T-helper 2 cell (primary cell): ENCODE results near the gene SFXN3.
A peak's percentile ranks its signal among the peaks of the same experiment; 100 is the strongest.

Experiments
- DNase-seq, 5 experiments: peaks; one replicate each; pipeline versions ENCODE4 v3.0.0 to v3.0.0-alpha.2; 2012 to 2022

The SFXN3 gene

DNA sequence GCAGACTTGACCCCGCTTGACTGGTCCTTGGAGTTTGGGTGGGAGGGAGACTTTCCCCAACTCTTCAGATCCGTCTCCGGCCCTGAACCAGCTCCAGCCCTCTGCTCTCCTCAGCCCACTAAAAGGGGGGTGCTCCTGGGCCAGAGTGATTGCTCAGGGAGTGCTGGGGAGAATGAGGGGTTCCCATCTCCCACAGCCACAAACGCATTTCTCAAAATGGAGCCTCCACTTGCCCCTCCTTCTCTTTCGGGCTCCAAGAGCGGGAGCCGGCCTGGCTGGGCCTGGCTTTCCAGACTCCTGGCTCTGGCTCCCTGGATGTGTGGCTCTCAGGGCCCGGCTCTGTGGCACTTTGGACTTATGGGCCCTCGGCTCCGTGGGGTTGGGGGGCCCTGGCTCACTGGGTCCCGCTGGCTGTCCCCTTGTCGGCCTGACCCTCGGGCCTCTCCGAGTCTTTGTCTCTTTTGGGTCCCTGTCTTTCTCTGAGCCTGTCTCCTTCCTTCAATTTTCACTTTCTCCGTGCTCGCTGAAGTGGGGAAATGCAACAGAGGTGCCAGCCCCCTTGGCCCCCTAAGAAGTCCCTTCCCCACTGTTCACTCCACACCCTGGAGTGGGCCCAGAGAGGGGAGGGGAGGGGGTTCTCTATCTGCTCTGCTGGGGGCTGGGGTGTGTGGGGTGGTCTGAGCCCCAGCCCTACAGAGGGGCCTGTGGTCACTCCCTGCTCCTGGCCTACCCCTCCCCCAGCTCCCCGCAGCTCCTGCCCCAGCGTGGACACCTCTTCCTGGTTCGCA, 30.7 kb upstream of the SFXN3 start:
- no peak for DNase-seq

DNA sequence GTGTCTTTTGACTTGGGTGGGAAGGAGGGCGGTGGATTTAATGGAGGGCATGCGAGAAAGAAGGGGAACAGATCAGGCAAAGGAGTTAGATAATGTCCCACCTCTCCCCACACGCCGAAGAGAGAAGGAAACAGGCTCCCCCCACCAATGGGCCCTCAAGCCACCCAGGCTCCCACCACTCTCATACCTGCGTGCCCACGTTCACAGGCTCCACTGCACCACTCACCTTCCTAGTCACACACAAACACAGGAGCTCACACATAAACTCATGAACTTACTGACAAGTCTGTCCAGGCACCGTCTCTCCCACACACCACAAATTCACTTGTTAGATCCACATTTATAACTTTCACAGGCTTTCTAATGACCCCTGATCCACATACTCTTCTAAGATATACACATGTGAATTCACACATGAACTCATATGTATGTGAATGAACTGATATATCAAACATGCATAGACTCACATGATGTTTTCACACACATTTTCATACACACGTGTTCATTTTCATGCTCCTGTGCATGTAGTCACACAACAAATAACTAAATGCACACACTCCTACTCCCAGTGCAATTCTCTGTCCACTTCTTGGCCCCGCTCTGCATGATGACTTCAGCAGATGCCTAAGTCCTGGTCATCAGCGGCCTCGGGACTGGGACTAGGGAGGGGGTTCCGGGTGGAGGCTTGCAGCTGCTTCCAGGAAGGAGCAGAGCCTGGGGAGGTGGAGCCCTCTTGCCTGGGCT, 29.9 kb upstream of the SFXN3 start:
- no peak for DNase-seq

DNA sequence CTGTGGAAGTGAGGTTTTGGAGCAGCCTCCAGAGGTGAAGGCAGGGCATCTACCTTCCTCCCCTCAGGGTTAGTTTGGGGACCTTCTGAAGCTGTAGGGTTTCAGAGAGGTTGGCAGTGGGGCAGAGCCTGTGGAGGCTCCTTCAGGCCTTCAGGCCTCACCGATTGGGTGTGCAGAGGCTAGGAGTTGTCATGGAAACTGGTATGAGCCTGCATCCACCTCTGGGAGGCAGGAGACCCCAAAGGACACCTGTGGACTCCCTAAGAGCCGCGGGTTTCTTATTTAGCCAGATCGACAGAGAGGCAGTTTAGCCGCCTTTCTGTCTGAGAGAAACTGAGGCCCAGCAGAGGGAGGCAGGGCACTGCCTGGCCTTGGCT, 29.4 kb upstream of the SFXN3 start:
- no peak for DNase-seq

DNA sequence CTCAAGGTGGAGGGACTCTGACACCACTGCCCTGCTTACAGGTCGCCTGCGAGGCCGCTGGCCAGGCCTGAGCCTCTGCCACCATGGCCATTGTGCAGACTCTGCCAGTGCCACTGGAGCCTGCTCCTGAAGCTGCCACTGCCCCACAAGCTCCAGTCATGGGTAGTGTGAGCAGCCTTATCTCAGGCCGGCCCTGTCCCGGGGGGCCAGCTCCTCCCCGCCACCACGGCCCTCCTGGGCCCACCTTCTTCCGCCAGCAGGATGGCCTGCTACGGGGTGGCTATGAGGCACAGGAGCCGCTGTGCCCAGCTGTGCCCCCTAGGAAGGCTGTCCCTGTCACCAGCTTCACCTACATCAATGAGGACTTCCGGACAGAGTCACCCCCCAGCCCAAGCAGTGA, 28.6 kb upstream of the SFXN3 start:
- no peak for DNase-seq

DNA sequence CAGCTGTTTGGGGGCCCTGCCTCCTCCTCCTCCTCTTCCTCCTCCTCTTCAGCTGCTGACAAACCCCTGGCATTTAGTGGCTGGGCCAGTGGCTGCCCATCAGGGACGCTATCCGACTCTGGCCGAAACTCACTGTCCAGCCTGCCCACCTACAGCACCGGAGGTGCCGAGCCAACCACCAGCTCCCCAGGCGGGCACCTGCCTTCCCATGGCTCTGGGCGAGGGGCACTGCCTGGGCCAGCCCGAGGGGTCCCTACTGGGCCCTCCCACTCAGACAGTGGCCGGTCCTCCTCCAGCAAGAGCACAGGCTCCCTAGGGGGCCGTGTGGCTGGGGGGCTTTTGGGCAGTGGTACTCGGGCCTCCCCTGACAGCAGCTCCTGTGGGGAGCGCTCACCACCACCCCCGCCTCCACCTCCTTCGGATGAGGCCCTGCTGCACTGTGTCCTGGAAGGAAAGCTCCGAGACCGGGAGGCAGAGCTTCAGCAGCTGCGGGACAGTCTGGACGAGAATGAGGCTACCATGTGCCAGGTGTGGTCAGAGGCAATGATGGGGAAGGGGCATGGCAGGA, 27.3 kb upstream of the SFXN3 start:
- no peak for DNase-seq

DNA sequence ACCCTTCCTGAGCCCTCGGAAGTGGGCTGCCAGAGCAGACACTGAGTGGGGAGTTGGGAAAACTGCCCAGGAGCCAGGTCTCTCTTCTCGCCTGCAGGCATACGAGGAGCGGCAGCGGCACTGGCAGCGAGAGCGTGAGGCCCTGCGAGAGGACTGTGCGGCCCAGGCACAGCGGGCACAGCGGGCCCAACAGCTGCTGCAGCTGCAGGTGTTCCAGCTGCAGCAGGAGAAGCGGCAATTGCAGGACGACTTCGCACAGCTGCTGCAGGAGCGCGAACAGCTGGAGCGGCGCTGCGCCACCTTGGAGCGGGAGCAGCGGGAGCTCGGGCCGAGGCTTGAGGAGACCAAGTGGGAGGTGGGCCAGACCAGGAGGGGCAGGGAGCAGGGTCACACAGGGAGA, 25.7 kb upstream of the SFXN3 start:
- DNase-seq = no peak

DNA sequence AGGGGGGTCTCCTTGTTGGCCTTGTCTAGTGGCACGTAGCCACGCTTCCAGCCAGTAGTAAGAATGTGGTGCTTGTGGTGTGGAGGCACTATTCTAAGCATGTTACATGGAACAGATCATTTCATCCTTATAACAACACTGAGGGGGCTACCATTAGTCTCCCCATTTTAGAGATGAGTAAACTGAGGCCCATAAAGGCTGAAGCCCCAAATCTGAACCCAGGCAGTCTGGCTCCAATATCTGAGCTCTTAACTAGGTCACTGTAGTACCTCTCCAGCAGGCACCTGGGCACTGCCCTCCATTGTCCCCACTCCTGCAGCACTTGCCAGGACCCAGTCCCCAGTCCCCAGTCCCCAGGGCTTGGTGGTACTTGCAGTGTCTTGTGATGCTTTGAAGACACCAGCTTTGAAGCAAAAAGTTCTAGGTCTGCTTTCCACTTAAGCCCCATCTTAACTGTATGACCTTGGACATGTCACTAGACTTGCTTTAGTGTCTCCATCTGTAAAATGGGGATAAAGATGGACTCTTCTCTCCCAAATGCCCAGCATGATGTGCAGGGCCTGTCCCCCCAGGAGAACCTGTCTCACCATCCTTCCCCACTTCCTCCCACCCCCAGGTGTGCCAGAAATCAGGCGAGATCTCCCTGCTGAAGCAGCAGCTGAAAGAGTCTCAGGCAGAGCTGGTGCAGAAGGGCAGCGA, 25.0 kb upstream of the SFXN3 start:
- no peak for DNase-seq

DNA sequence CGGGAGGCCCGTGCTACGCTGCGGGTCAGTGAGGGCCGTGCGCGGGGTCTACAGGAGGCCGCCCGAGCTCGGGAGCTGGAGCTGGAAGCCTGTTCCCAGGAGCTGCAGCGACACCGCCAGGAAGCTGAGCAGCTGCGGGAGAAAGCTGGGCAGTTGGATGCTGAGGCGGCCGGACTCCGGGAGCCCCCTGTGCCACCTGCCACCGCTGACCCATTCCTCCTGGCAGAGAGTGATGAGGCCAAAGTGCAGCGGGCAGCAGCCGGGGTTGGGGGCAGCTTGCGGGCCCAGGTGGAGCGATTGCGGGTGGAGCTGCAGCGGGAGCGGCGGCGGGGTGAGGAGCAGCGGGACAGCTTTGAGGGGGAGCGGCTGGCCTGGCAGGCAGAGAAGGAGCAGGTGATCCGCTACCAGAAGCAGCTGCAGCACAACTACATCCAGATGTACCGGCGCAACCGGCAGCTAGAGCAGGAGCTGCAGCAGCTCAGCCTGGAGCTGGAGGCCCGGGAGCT, 24.4 kb upstream of the SFXN3 start:
- no peak for DNase-seq

DNA sequence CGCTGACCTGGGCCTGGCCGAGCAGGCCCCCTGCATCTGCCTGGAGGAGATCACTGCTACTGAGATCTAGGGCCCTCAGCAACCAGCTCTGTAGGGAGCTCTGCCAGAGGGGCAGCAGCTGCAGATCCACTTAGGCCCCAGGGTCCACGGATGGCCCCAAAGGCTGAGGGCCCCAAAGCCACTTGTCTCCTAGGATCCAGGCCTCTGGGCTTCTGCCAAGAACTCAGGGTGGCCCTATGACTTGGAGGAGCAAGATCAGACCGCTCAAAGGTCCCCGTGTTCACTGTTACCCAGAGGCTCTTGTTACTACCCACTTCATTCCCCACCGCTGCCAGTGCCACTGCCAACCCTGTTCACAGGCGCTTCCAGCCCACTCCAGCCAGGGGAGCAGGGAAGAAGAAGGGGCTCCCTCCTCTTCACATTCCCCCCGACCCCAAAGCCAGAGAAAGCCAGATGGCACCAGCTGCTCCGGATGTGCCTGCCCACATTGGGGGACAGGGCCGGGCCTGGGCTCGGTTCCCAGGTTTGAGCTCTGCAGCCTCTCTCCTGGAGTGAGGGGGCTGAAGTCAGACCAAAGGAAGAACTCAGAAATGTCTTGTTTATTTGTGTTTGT, 23.8 kb upstream of the SFXN3 start:
- no peak for DNase-seq

DNA sequence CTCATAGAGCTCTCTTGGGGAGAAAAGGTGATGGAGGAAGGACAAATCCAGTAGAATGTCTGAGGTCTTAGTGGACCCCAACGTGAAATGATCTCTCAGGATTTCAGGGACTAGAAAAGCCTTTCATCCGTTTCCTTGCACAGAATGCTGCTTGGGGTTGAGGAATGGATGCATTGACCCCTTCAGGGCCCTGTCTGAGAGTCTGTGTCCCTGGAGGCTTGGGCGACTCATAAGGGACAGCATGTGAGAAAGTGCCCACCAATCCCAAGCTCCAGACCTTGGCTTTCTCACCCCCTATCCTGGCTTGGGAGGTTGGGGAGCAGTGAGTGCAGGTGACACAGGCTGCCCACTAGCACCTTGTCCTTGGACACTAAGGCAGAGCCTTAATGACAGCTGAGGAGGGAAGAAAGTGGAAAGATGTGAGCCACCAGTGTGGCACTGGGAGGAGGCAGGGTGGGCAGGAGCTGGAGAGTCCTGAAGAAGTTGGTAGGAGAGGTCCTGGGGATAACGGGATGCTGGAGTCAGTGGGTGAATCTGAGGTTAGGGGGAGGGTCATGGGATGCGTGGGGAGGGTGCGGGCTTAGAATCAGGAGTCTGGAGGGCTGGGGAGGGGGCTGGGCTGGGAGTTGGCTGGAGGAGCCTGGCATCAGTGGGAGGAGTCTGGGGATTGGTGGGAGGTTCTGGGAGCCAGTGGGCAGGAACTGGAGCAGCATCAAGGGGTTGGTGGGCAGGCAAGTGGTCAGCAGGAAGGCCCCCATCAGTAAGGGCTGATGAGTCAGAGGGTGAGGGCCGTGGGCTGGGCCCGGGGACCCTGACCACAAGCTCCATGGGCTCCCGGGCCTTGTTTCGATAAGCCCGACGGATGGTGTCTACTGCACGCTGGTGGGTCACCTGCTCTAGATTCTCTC, 22.9 kb upstream of the SFXN3 start:
- no peak for DNase-seq

DNA sequence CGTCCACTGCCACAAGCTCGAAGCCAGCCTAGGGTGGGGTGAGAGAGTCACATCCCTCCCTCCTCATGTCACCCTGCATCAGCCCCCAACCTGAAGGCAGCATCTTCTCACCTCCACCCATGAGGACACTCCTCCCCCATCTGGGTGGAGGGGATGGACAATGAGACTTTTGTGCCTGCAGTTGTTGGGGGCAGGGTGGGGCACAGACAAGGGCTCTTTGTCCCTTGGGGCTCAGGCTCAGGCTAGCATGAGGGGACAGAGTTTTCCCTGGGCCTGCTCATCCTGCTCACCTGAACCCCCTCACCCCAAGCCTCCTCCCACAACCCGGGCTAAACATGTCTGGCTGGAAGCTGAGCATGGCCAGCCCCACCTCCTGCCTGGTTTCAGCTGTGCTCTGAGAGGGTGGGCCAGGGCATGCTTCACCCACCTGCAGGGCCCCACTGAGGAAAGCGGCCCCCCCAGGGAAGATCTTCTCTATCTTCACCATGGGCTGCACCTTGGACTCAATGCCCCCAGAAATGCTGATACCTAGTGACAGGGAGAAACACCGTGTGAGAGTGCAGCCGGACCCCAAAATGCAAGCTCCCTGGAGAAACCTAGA, 22.1 kb upstream of the SFXN3 start:
- no peak for DNase-seq

DNA sequence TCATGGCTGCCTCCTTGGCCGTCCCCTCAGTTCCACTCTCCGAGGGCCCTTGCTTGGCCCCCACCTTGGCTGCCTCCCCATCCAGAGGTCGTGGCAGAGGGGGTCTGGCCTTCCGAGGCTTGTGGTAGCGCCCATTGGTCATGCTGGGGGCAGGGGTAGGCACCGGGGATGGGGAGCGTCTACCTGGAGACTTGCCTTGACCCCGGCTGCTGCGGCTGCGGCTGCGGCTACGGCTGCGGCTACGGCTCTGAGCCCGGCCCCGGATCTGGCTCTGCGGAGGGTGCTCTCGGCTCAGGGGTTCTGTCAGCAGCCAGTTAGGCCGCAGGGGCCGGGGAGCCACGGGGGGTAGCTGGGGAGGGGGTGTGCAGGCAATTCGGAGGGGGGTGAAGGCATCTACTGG, 20.7 kb upstream of the SFXN3 start:
- no peak for DNase-seq

DNA sequence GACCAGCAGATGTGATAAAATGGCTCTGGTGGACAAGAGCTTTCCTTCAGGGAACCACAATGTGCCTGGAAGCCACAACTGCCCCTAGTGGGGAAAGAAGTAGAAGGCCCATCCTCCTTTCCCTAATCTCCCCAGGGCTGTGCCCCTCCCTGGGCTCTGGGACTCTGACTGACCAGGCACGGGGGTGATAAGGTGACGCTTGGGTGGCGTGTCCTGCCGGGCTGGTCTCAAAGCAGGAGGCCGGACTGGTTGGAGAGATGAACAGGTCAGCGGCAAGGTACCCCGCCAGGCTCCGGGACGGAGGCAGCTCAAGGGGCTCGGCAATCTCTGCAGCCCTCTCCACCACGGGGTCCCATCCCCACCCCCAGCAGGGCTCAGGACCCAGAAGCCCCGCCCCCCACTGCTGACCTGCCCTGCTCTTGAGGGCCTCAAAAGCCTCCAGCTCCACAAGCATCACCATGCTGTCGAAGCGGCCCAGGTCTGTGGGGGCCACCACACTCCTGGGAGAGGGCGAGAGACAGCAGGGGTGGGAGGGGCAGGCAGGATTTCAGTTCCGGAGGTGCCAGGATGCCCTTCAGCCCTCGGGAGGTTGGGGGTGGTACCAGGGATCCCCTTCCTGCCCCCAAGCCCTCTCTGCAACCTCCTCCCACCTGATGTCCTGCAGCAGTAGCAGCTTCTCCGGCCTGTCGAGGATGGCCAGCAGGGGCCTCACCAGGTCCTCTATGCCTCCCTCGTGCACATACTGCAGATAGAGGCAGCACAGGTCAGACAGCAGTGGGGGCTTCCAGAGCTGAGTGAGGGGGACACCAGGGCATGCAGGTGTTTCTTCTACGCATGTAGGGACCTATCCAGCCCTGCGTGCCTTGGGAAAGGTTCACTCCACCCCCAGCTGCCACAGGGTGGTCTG, 19.3 kb upstream of the SFXN3 start:
- DNase-seq = no peak

DNA sequence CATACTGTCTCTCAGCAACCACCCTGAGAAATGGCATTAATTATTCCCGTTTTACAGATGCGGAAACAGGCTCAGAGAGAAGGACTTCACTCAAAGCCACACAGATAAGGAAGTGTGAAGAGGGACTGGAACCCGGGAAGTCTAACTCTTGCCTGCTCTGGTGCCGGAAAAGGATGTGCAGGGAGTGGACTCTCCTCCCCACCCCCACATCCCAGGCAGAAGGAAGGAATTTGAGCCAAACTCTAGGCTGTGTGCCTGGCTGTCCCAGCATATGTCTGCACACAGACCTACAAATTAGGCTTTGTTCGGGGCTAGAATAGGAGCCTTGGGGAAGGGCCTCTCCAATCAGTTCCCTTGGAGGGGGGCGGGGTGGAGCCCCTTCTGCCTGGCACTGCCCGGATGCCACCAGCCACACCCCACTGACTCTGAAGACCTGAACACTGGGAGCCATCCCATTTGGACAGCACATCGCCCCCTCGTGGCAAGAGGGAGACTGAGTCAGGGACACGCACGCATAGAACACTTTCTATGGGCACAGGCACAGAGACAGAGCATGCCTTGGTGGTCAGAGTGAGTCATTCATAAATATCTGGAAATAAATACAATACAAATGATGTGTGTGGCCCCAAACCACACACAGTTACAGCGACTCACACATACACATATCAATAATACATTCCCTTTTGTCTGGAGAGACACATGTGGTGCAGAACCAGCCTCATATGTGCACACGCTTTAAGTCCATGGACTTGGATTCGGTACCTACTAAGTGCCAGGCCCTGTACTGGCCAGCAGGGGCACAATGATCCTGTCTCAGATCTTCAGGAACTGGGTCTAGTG, 18.3 kb upstream of the SFXN3 start:
- peak; percentile 46 to 80 (median 63) for DNase-seq

DNA sequence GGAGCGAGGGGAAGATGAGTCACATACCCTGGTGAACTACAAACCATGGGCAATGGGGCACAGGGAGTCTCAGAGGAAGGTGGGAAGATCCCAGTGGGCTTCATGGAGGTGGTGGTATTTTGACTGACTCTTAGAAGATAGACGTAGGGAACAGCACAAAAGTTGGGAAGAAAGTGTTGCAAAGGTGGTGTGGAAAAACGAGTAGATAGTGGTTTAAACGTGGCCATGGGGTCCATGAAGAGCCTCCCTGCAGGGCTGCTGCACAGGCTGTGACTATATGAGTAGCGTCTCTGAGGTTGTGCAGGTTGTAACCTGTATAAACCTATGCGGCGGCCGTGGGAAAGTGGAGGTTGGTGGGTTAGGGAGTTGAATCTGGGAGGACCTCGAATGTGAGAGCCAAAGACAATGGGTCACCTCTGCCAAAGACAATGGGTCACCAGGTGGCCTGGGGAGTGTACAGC, 17.6 kb upstream of the SFXN3 start:
- DNase-seq = no peak

DNA sequence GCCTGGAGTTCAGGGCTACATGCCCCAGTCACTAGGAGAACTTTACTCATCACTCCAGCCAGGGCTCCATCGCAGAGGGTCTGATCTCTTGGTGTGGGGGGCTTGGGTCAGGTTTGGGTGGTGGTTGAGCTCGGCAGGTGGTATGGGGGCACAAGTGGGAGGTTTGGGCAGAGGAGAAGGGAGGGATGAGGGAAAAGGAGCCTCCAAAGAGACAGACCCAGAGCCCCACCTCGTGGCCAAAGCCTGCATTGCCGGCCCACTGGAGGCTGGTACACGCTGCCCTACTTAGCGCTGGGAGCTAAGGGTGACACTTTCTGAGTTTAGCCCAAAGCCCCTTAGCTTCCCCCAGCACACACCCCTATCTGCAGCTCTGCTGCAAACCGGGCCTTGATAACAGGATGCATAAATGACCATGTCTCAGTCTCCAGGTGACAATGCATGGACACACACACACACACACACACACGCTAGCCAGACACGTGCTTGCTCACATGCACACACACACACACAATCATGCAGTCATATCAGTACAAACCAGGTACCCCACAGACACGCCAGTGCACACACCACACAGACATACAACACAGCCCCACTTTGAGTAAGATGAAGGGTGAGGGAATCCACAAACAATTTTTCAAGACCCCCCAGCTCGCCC, 16.7 kb upstream of the SFXN3 start:
- peak; percentile 54 to 66 (median 58) for DNase-seq

DNA sequence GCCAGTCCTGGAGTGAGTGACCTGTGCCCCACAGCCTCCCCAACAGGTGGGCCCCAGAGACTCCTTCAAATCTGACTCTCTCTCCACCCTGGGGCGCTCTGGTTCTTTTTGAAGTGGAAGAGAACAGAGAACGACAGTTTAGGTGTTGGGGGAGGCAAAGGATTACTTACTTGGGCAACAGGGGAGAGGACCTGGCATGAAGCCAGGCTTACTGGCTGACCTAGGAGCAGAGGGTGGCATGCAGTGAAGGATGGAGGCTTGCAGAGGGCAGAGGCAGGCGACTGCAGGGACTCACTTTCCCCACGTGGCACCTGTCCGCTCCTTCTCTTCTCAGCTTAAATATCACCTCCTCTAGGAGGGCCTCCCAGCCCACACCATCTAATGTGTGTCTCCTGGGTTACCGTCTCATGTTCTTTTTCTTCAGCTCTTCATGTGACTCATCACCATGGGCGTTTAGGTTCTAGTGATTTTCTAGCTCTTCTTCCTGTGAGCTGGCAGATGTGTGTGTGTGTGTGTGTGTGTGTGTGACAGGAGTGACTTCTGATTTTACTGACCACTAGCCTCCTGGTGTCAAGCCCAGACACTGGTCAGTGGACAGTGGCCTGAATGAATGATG, 16.0 kb upstream of the SFXN3 start:
- no peak for DNase-seq

DNA sequence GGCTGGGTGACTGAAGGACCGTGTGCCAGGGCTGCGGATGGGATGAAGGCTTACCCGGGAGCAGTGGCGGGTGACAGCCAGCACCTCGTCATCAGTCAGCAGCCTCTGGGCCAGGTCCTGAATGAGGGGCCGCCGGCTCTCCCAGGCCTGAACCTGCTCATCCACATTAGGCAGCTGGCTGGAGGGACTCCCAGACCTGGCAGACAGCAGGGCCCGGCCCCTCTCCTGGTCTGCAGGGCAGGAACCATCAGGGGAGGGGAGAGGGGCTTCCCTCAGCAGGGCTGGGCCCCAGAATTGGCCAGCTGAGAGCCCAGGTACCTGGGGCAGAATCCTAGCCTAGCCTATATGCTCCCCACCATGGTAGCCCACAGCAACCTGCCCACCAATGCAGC, 15.5 kb upstream of the SFXN3 start:
- no peak for DNase-seq
